Mucosa of stomach (tissue), 1 donor: ENCODE data around the gene KSR1.
"Not testable (repeated sequence)": the region's sequence is repeated elsewhere in the genome, so short reads cannot be mapped to it uniquely, and the experiment has no call there.

Experiments used
- H3K27me3 ChIP-seq: one replicate; pipeline ENCODE4 v1.7.0; 2013; ENCODE audit warnings: mild to moderate bottlenecking, low read length; ENCODE audit not compliant: control insufficient read depth, insufficient read depth
- H3K36me3 ChIP-seq: one replicate; pipeline ENCODE4 v1.7.0; 2013; ENCODE audit warnings: low read length; ENCODE audit not compliant: control insufficient read depth, insufficient read depth
- H3K4me1 ChIP-seq: one replicate; pipeline ENCODE4 v1.7.0; 2013; ENCODE audit warnings: mild to moderate bottlenecking, low read length; ENCODE audit not compliant: control insufficient read depth, insufficient read depth
- H3K4me3 ChIP-seq: one replicate; pipeline ENCODE4 v1.7.0; 2013; ENCODE audit warnings: low read length
- H3K9ac ChIP-seq: one replicate; pipeline ENCODE4 v1.7.0; 2013; ENCODE audit warnings: mild to moderate bottlenecking, low read length, moderate library complexity
- H3K9me3 ChIP-seq: one replicate; pipeline ENCODE4 v1.7.0; 2013; ENCODE audit warnings: mild to moderate bottlenecking, low read length, moderate library complexity; ENCODE audit not compliant: control insufficient read depth
- donor health status: Pancreatic carcinoma.

Gene KSR1

DNA sequence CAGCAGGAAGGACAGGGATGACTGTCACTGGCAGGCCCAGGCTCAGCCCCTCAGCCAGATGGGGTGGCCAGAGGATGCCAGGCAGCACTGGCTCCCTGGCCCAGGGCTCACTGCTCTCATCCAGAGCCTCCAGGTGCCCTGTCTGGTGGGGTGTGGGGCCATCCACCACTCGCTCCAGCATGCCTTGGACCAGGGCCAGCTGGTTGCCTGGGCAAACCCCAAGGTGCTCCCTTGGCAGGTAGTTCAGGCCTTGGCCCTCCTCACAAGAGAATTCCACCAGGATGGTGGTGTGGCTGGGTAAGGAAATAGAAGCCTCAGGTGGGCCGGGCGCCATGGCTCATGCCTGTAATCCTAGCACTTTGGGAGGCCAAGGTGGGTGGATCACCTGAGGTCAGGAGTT is 204.2 kb downstream of the KSR1 start:
- Histone ChIP-seq H3K36me3 (no peaks in the 10 kb centered on the region), H3K9me3 (no peaks in the 10 kb centered on the region)

DNA sequence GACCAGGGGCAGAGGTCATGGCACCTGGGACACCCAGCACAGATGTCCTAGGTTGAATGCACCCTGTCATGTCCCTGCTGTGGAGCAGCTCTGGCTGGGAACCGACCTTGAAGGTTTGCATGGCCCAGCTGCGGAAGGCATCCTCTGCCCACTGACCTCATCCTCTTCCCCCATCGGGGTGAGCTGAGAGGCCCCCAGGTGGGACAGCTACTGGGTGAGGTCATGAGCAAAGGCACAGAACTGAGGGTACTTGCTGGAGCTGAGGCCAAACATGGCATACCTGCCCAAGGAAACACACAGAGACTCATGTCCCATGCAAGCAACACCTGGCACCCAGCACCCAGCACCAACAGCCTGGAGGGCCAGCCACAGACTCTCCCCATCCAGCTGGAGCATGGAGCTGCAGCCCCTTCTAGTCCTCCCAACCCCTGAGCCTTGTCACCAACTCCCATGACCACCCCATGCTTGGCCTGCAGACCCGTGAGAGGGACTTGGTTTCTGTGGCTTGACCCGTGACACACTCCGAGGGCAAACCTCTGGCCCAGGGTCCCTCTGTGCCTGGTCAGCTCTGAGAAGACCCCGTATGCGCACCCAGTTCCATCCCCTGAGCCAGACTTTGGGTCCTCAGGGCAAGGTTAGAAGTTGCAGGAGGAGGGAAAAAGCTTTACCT is 207.8 kb downstream of the KSR1 start:
- Histone ChIP-seq H3K9ac (no peak overlapping the region), H3K36me3 (no peaks in the 10 kb centered on the region), H3K4me1 (no peaks in the 10 kb centered on the region), H3K9me3 (no peaks in the 10 kb centered on the region), H3K4me3 (no peak overlapping the region), H3K27me3 (no peaks in the 10 kb centered on the region)

More for the DNA sequence above, 204.2 kb downstream of the KSR1 start:
- H3K4me1 ChIP-seq, result no peaks in the 10 kb centered on the region
- H3K4me3 ChIP-seq, result no peak overlapping the region
- H3K27me3 ChIP-seq, result no peaks in the 10 kb centered on the region
- no peak overlapping the region for H3K9ac ChIP-seq

DNA sequence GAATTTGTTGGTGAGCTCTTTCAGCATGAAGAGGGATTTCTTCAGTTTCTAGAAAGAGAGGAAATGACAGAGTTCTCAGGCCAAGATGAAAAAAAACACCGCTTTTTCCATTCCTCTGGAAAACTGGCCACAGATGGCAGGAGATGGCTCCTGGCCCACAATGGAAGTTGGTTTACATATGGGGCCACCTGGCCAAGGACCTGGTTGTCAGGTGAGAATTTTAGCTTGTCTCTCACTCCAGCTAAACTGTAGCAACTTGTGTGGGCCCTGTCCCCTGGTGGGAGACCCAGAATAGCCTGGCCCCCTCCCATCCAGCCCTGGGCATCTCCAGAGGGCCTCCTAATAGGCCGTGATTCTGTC is 208.3 kb downstream of the KSR1 start:
- H3K4me3 ChIP-seq, result no peak overlapping the region
- H3K4me1 ChIP-seq, result no peaks in the 10 kb centered on the region
- H3K9me3 ChIP-seq, result no peaks in the 10 kb centered on the region
- H3K36me3 ChIP-seq, result no peaks in the 10 kb centered on the region
- H3K9ac ChIP-seq, result no peak overlapping the region
- H3K27me3 ChIP-seq, result no peaks in the 10 kb centered on the region

DNA sequence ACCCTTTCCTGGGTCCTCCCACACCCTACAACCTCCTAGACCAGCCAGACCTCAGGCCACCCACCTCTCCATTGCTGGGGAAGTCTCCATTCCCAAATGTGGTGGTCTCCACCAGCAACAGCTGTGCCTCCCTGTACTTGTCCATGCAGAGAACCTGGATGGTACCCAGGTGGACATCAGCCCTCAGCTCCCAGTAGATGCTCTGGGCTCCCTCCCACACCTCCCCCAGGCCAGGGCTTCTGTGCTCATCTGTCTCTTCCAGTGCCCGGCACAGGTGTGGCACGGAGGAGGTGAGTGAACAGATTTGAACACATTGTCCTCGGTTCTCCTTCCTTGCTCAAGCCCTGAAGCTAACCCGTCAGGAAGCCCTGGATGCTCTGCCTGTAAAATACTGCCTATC is 209.3 kb downstream of the KSR1 start:
- Histone ChIP-seq H3K4me1 (no peaks in the 10 kb centered on the region), H3K27me3 (no peaks in the 10 kb centered on the region), H3K36me3 (no peaks in the 10 kb centered on the region), H3K9me3 (no peaks in the 10 kb centered on the region), H3K9ac (no peak overlapping the region), H3K4me3 (no peak overlapping the region)

DNA sequence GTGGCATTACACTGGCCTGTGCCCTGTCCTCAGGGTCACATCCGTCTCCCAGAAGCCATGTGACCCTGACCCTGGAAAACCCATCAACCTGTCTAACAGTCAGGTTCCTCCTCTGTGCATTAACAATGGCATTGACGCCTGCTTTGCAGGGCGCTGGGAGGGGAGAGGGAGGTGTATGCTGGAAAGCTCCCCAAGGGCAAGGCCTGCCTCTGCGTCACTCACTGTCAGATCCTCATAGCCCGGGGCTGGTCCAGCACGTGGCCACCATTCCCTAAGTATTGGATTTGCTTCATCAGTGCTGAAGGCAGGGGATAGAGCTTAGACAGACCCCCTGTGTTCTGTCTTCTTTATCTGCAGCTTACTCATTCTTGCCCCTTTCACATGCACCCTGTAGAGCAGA is 210.0 kb downstream of the KSR1 start:
- H3K9ac ChIP-seq, H3K4me1 ChIP-seq, H3K4me3 ChIP-seq: not testable (repeated sequence)

DNA sequence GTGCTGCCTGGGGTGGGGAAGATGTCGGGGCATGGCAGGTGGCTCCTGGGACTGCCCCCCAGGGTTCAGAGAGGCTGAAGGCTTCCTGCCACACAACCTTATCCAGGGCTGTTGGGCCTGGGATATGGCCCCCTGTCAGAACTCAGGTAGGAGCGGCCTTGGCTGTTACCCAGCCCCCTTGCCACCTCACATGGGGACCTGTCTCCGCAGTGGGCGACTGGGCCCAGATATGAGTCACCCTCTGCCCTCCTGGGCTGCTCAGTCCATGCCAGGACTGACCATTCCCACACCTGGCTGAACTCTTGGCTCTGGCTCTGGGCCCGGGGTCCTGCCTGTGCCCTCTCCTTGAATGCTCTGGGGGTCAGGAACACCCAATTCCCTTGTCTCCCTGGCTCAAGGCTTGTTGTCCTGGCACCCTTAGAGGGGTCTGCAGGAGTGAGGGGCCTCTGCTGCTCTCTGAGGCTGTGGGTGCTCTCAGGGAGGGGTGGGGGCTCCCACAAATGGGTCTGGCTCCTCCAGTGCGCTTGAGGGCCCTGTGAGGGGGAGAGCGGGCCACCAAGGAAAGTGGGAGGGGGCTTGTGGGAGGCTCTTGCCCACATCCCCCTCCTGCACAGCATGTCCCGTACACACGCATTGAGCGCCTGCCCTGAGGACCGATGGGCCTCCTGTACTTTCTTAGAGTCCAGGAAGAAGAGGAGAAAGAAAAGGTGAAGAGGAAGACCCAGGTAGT is 210.7 kb downstream of the KSR1 start:
- no peaks in the 10 kb centered on the region for H3K36me3 ChIP-seq
- no peaks in the 10 kb centered on the region for H3K9me3 ChIP-seq
- H3K4me3 ChIP-seq, result no peak overlapping the region
- H3K27me3 ChIP-seq, result no peaks in the 10 kb centered on the region
- H3K4me1 ChIP-seq, result no peaks in the 10 kb centered on the region
- H3K9ac ChIP-seq, result no peak overlapping the region

More for the DNA sequence above, 210.0 kb downstream of the KSR1 start:
- not testable (repeated sequence) for H3K27me3 ChIP-seq, H3K9me3 ChIP-seq, H3K36me3 ChIP-seq

DNA sequence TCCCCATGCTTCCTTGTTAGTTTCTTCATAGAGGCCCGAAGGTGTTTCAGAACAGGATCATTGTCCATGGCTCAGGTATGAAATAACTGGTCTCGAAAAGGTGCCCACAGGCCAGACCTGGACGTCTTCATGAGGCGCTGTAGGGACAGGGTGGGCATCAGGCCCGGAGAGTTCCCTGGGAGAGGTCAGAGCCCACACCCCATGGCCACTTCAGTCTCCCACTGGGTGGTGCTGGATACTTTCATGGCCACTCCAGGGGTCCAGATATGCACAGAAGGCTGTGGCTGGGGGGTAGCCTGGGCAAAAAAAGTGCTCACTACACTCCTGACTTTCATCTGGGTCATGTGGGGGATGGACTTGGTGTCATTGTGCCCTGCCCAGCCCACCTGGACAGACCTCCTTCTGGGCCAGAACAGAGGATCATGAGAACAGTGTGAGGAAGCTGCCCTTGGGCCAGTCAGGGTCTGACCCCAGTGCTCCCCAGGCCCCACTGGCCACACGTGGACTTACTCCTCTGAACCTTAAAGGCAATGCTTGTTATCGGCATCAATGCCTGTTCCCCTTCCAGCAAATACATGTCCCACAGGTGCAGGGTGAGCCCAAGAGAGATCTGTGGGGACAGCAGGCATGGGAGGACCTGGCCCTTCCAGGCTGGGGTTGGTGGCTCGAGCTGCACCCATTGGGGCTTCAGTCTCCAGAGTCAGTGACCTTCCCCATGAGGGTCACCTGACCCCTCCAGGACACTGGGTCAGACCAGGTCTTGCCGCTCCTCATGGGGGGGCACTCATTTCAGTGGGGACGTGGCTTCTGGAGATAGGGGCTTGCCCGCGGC is 211.6 kb downstream of the KSR1 start:
- no peak overlapping the region for H3K4me3 ChIP-seq
- H3K27me3 ChIP-seq, result no peaks in the 10 kb centered on the region
- H3K4me1 ChIP-seq, result no peaks in the 10 kb centered on the region
- H3K9ac ChIP-seq, result no peak overlapping the region
- no peaks in the 10 kb centered on the region for H3K36me3 ChIP-seq
- no peaks in the 10 kb centered on the region for H3K9me3 ChIP-seq

DNA sequence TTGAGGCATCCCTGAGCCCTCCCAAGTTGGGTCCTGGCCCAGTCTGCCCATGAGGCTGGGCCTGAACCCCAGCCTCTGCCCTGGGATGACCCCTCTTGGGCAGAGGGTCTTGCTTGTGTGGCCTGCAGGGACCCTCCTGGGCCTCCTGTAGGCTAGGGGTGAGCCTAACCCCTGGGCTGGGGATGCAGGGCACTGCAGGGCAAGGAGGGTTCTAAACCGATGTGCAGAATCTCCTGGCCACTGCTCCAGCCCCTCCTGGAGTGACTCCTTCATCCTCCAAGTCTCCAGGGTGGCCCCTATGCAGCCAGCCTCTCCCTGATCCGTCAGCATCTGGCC is 212.2 kb downstream of the KSR1 start:
- no peaks in the 10 kb centered on the region for H3K36me3 ChIP-seq
- H3K27me3 ChIP-seq, result no peaks in the 10 kb centered on the region
- H3K9ac ChIP-seq, result no peak overlapping the region
- H3K4me3 ChIP-seq, result no peak overlapping the region
- H3K4me1 ChIP-seq, result no peaks in the 10 kb centered on the region
- no peaks in the 10 kb centered on the region for H3K9me3 ChIP-seq

DNA sequence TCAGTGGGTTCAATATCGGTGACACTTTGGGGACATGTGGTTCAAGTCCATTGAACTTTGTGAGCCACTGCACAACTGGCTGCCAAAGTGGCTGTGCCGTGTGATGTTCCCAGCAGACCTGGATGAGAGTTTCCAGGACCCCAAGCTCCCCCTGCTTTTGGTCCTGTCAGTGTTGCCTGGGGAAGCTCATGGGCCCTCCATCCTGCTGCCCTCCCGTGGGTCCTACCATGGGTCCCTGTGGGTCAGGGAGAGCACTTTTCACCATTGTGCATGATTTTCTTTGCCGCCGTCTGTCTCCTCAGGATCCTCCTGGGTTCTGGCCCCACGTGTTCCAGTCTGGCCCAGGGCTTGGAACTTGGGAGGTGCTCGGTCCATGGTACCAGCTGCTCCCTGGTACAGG is 212.9 kb downstream of the KSR1 start:
- H3K9me3 ChIP-seq, result no peaks in the 10 kb centered on the region
- H3K36me3 ChIP-seq, result no peaks in the 10 kb centered on the region

DNA sequence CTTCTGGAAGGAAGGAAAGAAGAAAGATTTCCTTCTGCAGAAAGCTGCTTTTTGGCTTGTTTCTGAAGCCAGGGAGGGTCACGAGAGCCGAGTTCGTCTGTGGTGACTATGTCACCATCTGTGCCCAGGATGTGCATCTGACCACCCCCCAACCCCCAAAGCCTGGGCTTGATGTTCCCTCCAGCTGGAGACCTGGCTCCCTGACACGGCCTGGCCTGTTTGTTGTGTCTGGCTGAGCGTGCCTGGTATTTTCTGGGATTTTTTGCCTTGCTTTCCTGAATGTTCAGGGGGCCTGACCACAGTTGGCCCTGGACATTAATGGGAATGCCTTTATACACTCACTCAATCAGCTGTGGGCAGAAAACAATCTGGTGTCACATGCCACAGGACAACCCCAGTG is 213.6 kb downstream of the KSR1 start:
- no peak overlapping the region for H3K9ac ChIP-seq
- H3K27me3 ChIP-seq, result no peaks in the 10 kb centered on the region
- no peaks in the 10 kb centered on the region for H3K9me3 ChIP-seq
- no peaks in the 10 kb centered on the region for H3K36me3 ChIP-seq
- H3K4me1 ChIP-seq, result no peaks in the 10 kb centered on the region
- H3K4me3 ChIP-seq, result no peak overlapping the region

More for the DNA sequence above, 212.9 kb downstream of the KSR1 start:
- Histone ChIP-seq H3K27me3 (no peaks in the 10 kb centered on the region), H3K4me3 (no peak overlapping the region), H3K9ac (no peak overlapping the region), H3K4me1 (no peaks in the 10 kb centered on the region)

DNA sequence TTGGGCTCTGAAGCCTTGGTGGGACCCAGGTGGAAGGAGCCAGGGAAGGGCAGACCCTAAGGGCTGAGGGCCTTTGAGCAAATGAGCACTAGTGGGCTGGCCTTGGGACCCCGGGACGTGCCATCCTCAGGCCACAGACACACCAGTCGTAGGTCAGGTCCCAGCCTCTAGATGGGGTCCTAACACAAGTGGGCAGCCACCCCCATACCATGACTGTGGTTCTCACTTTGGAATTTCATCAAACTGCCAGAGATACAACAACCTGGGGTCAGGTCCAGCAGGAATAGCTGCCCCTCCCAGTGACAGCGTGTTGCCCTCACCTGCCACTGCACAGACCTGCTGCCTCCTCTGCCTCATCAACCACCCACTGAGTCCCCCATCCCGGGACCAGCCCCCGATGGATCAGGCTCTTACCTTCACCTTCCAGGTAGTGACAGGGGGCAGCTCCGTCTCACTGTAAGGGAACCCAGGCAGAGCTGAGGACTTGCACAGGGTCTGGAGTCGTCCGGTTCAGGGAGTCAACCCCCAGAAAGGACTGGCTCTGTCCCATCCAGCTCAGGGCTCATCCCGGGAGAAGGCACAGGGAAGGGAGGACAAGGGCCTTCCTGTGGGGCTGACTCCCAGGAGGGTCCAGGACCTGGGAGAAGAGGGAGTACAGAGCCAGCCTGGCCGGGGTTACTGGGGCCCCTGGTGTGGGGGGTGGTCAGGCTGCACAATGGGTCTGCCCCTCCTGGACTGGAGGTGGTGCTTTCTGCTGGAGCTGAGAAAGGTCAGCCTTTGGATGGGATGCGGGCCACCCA is 214.7 kb downstream of the KSR1 start:
- H3K9me3 ChIP-seq, result no peaks in the 10 kb centered on the region
- H3K27me3 ChIP-seq, result no peaks in the 10 kb centered on the region
- no peak overlapping the region for H3K9ac ChIP-seq
- H3K4me3 ChIP-seq, result no peak overlapping the region
- no peaks in the 10 kb centered on the region for H3K4me1 ChIP-seq
- H3K36me3 ChIP-seq, result no peaks in the 10 kb centered on the region

DNA sequence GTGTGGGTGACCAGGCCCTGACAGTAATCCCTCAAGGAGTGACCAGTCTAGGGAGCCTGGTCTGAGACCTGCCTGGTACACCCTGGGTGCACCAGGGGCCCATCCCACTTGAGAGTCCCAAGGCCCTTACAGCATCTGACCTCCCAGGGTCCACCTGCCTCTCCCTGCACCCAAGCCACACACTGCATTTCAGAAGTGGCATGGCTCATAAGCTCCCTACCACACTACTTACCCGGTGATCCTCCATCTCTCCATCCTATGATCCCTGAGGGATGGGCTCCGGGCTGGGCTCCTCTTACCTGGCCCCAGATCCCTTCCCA is 215.3 kb downstream of the KSR1 start:
- Histone ChIP-seq H3K4me3 (no peak overlapping the region), H3K36me3 (no peaks in the 10 kb centered on the region), H3K9ac (no peak overlapping the region), H3K9me3 (no peaks in the 10 kb centered on the region), H3K27me3 (no peaks in the 10 kb centered on the region), H3K4me1 (no peaks in the 10 kb centered on the region)
